GM10847 (cell line): ENCODE data around the gene GAMT.

Experiments
- POLR2A ChIP-seq: IDR thresholded peaks from 2 replicates; pipeline ENCODE4 v1.6.1; 2011; ENCODE audit not compliant: insufficient read length; ENCODE audit errors: extremely low read depth

Gene GAMT

DNA sequence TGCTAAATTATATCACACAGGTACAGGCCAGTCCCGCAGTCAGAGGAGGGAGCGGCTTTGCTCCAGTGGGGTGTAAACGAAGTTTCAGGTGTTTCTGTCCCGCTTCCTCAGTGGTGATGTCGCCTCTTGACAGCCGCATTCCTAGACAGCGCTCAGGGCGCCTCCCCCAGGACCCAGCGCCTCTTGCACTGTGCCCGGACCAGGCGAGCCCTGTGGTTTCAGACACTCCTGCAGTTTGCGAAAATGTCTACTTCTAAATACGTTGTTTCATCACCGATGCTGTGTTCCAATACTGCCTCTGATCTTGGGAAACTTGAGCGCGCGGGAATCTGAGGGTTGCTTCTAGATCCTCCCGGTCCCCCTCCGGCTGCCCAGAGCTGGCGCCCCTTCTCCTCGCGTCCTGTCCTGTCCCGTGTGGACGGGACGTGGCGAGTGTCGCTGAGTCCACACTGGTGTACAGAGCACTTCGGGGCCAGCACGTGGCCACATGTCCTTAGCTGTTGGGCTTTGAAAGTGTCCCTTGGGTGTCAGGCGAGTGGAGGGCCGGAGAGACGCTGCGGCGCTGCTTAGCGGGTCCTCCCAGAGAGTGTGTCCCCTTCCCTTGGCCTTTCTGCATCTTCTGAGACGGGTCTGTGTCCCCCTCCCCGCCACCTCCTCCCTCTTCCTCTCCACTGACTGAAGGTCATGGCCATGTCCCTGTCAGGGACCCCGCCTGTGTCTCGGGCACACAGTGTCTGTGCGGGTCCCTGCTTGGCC is 22.3 kb upstream of the GAMT start:
- no peak for TF ChIP-seq POLR2A

DNA sequence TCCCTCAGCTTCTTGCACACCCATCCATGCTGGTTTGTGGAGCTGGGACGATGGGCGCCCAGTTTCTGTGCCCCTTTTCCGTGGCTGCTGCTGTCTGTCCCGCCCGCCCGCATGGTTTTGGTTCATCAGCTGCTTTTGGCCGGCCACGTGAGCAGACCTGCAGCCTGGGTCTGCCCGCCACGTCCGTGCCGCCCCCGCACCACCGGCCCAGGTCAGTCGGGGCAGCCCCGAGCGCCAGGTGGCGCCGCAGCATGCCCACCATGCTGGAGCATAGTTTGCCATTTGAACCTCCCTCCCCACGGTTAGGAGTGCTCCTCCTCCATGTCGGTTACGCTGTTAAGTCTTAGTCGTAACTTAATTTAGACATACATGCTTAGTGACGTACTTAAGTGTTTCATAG is 21.6 kb upstream of the GAMT start:
- no peak for TF ChIP-seq POLR2A

DNA sequence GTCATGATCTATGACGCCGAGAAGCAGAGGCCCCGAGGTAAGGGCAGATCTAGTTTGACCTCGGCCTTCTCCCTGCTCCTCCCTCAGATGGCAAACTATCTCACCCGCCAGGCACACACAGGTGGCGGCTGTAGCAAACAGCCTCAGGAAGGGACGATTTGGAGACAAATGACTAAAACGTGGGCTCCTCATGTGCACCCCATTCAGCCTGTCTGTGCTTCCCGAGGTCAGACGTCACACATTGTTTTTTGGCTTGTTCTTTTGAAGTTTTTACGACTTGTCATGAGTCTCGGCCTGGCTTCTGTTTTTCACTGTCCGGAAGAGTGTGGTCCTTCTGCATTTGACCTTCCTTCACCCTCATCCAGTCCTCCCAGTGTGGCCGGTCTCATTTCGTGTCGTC is 21.0 kb upstream of the GAMT start:
- TF ChIP-seq POLR2A: no peak

DNA sequence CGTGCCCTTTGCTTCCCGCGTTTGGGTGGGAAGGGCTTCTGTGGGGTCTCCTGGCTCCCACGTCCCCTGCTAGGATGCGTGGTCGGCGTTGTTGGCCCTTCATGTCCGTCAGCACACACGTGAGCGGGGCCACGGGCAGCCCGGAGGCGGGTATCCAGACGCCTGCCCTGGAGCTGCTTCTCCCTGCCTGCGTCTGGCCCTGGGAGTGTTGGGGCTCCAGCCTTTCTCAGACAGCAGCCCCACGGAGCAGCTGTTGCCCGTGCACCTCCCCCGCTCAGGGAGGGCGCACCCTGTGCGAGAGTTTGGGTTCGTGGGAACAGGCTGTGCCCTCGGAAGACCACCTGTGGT is 20.6 kb upstream of the GAMT start:
- no peak for TF ChIP-seq POLR2A

DNA sequence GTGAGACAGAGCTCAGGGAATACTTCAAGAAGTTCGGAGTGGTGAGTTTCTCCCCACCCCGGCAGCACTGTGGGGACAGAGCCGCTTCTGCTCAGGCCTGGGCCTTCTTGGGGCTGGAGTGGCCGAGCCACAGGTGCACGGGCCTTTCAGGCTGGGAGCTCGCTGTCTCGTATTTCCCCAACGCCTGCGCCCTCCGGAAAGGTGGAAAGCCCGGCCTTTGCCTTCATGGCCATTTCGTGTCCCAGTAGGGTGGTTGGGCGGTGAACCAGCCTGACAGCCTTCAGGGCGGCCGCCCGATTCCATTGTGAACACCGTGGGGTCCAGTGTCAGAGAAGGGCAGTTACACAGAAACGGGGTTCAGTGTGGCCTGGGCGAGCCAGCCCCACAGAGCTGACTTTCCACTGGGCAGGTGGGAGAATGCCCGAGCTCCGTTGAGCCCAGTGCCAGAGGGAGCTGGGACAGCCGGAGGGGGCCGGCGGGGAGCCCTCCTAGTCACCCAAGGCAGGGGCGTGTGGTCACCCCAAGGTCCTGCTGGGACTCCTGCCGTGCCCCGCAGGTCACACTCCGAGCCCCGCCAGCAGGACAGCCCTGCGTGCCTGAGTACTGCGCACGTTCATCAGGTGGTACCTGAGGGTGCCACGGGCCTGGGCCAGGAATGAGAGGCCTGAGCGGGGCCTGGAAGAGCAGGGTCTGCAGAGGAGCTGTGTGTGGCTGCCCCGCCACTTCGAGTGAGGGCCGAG is 20.0 kb upstream of the GAMT start:
- no peak for TF ChIP-seq POLR2A

DNA sequence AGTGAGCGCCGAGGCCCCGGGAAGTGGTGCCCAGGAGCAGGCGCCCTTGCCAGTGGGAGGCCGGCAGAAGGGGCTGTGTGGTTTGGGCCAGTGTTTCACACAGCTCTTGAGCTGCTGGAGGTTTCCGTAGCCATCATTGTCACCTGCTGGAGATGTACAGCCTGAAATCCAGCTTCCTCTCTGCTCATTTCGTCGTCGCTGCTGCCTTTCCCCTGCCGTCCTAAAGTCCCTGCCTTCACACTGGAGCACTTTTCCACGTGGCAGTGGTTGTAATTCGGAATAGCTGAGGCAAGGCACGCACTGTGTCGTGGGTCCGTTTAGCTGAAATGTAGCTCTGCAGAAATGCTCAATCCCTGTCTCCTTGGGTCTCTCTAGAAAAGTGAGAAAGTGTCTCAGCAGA is 19.2 kb upstream of the GAMT start:
- TF ChIP-seq POLR2A: no peak

DNA sequence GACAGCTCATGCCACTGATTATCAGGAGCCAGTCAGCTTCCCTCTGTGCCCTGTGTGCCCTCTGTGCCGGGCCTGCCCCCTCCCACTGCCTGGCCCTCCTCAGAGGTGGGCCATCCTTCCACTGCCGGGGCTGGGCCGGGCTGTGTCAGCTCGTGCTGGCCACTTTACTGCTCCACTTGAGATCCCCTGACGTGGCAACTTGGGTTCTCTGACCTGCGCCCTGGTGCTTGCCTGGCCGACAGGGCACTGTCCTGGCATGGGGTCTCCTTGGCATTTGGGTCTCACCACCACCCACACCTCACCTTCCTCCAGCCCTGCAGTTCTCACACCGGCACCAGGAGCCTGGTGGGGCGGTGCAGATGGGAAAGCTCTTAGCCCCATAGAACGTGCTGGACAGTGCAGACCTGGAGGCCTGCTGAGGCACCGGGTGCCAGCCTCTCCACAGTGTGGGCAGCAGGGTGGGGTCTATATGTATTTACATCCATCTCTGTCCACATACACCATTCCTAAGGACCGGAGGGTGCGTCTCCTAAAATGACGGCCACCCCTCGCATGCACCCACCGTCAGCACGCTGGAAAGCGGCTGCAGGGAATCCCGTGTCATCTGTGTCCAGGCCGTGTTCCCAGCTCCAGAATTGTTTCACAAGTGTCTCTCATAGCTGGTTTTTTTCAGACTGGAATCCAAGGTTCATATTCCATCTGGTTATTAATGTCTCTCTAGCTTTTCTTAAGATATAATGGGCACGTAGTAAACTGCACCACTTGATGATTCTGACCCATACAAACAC is 17.8 kb upstream of the GAMT start:
- TF ChIP-seq POLR2A: no peak

DNA sequence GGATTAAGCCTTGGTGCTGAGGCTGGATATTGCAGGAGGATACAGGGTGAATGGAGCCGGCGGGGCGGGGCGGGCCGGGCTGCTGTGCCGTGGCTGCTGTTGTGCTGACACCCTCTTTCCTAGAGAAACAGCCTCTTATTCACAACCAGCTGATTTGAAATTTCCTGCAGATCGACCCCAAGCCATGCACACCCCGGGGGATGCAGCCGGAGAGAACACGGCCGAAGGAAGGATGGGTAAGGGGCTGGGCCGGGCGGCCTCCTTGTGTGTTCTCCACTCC is 17.1 kb upstream of the GAMT start:
- no peak for TF ChIP-seq POLR2A

DNA sequence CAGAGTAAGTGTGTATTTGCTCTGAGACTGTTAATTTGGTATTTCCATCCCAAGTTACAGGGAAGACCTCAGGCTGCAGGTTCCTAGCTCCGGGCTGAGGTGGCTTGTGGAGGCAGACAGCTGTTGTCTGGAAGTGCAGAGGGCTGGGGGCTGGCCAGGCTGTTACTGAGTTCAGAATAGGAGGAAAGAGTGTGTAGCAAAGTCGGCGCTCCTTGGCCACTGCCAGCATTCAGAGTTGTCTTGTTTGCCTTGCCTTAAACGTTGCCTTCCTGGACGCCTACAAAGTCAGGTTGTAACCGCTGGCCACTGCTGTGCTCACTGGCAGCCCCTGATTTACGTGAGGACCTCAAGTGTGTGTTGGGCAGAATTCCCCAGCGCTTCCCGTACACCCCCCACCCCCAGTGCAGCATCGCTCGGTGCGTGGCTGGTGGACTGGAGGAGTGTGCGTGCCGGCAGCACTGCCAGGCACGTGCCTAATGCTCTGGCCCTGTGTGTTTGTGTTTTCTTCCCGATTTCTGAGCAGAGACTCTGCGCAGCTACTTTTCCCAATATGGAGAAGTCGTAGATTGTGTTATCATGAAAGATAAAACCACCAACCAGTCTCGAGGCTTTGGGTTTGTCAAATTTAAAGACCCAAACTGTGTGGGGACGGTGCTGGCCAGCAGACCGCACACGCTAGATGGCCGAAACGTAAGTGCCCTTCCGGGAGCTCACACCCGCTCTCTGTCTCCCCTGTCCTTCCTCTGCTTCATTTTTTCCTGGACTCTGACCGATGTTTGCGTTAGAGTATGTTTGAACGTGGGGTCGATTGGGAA is 16.5 kb upstream of the GAMT start:
- TF ChIP-seq POLR2A: no peak

DNA sequence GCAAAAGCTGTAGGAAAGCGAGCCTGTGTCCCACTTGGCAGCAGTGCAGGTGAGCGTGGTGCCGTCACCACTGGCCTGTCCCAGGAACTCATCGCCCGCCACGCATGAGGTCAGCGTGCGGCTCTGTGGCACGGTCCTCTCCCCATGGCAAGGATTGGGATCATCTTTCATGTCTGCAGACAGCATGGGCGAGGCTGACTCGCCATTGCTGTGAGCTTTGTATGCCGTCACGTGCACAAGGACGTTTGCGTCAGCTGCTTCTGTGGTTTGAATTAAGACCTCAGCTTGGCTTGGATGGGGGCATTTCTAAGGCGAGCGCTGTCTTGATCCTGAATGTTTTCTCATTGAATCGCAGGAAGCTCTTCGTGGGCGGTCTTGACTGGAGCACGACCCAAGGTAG is 15.8 kb upstream of the GAMT start:
- TF ChIP-seq POLR2A: no peak

DNA sequence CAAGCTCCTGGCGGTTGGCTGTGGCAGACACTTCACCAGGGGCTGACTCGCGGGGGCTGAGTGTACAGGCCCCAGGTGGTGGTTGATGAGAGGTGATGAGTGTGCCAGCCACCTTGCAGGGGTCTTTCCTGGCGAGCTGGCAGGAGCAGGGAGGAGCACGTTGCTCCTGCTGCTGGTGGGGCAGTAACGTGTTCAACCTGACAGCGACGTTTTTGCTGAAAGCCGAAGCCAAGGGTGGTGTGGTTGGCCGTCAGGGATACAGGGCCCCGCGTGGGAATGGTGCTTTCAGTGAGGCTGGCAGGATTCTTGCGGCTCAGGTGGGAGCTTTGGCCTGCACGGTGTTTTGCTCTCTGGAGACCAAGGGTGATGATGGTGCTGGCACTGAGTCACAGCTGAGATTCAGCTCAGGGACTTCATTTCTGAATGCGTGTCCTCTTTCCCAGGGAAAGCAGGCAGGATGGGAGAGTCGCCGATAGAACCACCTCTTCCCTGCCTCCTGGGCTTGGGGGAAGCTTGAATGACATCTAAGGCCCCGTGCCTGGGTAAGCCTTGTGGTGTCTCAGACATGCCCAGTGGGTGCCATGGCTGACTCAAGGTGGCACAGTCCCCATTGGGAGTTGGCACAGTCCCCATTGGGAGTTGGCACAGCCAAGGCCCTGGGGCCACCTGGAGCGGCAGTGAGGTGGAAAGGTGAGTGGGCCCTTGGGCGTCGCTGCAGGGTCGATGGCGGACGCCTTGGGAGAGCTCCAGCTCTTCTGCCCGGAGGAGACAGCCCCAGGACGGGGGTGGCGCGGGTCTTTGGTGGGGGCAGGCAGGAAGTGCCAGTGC is 14.9 kb upstream of the GAMT start:
- TF ChIP-seq POLR2A: no peak

DNA sequence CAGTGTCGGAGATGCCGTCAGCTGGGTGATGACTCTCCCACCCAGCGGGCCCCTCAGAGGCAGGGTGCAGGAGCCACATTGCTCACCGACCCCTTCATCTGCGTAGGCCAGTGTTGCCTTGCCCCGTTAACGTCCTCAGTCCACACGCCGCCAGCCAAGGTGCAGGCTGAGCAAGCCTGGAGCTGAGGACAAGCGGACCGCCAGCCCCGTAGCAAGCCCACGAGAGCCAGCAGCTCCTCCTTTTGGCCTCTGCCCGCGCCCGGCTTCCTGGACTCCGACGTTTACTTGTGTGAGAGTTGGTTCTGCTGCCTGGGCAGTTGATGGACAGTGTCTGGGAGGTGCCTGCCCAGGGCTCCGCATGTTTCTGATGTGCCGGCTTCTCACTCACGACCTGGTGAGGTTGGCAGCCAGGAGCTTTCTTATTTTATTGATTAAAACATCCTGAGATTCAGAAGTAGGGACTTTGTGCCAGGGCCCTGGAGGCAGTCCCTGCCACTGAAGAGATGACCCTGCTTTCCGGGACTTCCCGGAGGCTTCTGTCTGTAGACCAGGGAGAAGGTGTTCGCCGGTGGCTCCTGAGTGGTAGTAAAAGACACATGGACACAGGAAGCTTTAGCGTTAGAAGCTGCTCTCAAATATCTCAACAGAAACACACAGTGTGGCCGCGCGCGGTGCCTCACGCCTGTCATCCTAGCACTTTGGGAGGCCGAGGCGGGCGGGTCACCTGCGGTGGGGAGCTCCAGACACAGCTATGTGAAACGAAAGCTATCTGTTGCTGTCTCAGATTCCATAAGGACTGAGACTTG is 11.9 kb upstream of the GAMT start:
- no peak for TF ChIP-seq POLR2A

DNA sequence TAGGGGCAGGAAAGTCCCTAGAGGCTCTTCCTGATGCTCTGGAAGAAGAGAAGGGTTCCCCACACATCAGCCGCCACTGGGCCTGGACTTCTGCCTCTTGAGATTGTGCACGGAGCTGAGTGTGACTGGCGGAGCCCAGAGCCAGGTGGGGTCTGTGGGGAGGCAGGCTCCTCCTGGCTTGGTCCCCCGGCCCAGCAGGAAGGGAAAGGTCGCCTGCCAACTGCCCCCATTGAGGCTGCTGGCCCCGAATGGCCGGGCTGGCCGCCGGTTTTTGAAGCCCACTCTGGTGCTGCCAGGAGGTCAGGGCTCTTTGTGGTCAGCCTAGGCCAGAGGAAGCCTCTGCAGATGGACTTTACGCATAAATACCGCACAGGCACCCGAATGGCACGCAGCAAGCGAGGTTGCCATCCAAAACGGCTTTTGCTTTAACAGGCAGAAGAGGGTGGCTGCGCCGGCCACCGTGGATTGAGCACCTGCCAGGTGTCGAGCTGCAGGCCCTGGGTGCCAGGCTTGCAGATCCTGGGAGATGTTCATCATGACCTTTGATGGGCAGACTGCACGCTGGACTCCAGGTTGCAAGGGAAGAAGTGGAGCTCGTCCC is 11.1 kb upstream of the GAMT start:
- TF ChIP-seq POLR2A: no peak
